ENCODE results near the gene CDYL. TPM values are rescaled to one million over a fixed set of nuclear protein-coding genes. Genes with fewer than 3 reads are reported as not detected.
"Not testable (repeated sequence)": the region's sequence is repeated elsewhere in the genome, so short reads cannot be mapped to it uniquely, and the experiment has no call there.

The CDYL gene
- total and polyA plus RNA-seq, 4 donors = 3.3 to 25.4 (median 11.0) TPM

DNA sequence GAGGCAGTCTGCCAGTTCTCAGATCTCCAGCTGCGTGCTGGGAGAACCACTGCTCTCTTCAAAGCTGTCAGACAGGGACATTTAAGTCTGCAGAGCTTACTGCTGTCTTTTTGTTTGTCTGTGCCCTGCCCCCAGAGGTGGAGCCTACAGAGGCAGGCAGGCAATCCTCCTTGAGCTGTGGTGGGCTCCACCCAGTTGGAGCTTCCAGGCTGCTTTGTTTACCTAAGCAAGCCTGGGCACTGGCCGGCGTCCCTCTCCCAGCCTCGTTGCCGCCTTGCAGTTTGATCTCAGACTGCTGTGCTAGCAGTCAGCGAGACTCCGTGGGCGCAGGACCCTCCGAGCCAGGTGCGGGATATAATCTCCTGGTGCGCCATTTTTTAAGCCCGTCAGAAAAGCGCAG lies 59.3 kb downstream of the CDYL start:
- 96% methylated on average over 12 of the region's 13 CpGs for WGBS
- H3K4me1 ChIP-seq (ENCODE audit: control insufficient read depth in 4 of 4, insufficient read depth in 4 of 4, low read length in 3 of 4); H3K4me3 ChIP-seq (ENCODE audit: low read depth in 1 of 3, low read length in 3 of 3); DNase-seq (ENCODE audit: low spot score); H3K36me3 ChIP-seq (ENCODE audit: control insufficient read depth in 4 of 4, insufficient read depth in 3 of 4, low read depth in 1 of 4, low read length in 3 of 4); H3K27ac ChIP-seq (ENCODE audit: low read depth in 1 of 2, low read length in 2 of 2); H3K9me3 ChIP-seq (ENCODE audit: control insufficient read depth in 4 of 4, low read length in 3 of 4); H3K27me3 ChIP-seq (ENCODE audit: control insufficient read depth in 4 of 4, insufficient read depth in 4 of 4, low read length in 3 of 4); H3K9ac ChIP-seq (ENCODE audit: low read depth in 1 of 2, low read length in 2 of 2): not testable (repeated sequence)

GRCh38 chr6:4840169-4840568 lies 64.0 kb downstream of the CDYL start:
- no peak overlapping the region for H3K27ac ChIP-seq (ENCODE audit: low read depth in 1 of 2, low read length in 2 of 2)
- H3K36me3 ChIP-seq (ENCODE audit: control insufficient read depth in 4 of 4, insufficient read depth in 3 of 4, low read depth in 1 of 4, low read length in 3 of 4) = no peaks in the 10 kb centered on the region
- no peaks in the 10 kb centered on the region for H3K9me3 ChIP-seq (ENCODE audit: control insufficient read depth in 4 of 4, low read length in 3 of 4)
- no peak for TF ChIP-seq EGR1 (IDR thresholded peaks at IDR 0.05; ENCODE audit: low read depth in 2 of 2)
- TF ChIP-seq NR2F2 (IDR thresholded peaks at IDR 0.05) = no peak
- TF ChIP-seq FOXA1 (IDR thresholded peaks at IDR 0.05) = no peak
- no peak for TF ChIP-seq GABPA (IDR thresholded peaks at IDR 0.05 in 1 of 2, conservative IDR thresholded peaks at IDR 0.05 in 1 of 2)
- TF ChIP-seq, protein P1, sequence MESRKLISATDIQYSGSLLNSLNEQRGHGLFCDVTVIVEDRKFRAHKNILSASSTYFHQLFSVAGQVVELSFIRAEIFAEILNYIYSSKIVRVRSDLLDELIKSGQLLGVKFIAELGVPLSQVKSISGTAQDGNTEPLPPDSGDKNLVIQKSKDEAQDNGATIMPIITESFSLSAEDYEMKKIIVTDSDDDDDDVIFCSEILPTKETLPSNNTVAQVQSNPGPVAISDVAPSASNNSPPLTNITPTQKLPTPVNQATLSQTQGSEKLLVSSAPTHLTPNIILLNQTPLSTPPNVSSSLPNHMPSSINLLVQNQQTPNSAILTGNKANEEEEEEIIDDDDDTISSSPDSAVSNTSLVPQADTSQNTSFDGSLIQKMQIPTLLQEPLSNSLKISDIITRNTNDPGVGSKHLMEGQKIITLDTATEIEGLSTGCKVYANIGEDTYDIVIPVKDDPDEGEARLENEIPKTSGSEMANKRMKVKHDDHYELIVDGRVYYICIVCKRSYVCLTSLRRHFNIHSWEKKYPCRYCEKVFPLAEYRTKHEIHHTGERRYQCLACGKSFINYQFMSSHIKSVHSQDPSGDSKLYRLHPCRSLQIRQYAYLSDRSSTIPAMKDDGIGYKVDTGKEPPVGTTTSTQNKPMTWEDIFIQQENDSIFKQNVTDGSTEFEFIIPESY (IDR thresholded peaks at IDR 0.05) = no peak
- TF ChIP-seq SP1 (IDR thresholded peaks at IDR 0.05) = no peak
- no peak for TF ChIP-seq RAD21 (IDR thresholded peaks at IDR 0.05)
- no peak for TF ChIP-seq TAF1 (conservative IDR thresholded peaks at IDR 0.05)
- TF ChIP-seq HNF4A (conservative IDR thresholded peaks at IDR 0.05) = no peak
- TF ChIP-seq, protein P2, sequence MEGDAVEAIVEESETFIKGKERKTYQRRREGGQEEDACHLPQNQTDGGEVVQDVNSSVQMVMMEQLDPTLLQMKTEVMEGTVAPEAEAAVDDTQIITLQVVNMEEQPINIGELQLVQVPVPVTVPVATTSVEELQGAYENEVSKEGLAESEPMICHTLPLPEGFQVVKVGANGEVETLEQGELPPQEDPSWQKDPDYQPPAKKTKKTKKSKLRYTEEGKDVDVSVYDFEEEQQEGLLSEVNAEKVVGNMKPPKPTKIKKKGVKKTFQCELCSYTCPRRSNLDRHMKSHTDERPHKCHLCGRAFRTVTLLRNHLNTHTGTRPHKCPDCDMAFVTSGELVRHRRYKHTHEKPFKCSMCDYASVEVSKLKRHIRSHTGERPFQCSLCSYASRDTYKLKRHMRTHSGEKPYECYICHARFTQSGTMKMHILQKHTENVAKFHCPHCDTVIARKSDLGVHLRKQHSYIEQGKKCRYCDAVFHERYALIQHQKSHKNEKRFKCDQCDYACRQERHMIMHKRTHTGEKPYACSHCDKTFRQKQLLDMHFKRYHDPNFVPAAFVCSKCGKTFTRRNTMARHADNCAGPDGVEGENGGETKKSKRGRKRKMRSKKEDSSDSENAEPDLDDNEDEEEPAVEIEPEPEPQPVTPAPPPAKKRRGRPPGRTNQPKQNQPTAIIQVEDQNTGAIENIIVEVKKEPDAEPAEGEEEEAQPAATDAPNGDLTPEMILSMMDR (IDR thresholded peaks at IDR 0.05; ENCODE audit: low read depth, low read length, missing input control) = no peak
- no peak for TF ChIP-seq YY1 (IDR thresholded peaks at IDR 0.05)
- no peak for TF ChIP-seq RXRA (IDR thresholded peaks at IDR 0.05)
- TF ChIP-seq, protein P3, sequence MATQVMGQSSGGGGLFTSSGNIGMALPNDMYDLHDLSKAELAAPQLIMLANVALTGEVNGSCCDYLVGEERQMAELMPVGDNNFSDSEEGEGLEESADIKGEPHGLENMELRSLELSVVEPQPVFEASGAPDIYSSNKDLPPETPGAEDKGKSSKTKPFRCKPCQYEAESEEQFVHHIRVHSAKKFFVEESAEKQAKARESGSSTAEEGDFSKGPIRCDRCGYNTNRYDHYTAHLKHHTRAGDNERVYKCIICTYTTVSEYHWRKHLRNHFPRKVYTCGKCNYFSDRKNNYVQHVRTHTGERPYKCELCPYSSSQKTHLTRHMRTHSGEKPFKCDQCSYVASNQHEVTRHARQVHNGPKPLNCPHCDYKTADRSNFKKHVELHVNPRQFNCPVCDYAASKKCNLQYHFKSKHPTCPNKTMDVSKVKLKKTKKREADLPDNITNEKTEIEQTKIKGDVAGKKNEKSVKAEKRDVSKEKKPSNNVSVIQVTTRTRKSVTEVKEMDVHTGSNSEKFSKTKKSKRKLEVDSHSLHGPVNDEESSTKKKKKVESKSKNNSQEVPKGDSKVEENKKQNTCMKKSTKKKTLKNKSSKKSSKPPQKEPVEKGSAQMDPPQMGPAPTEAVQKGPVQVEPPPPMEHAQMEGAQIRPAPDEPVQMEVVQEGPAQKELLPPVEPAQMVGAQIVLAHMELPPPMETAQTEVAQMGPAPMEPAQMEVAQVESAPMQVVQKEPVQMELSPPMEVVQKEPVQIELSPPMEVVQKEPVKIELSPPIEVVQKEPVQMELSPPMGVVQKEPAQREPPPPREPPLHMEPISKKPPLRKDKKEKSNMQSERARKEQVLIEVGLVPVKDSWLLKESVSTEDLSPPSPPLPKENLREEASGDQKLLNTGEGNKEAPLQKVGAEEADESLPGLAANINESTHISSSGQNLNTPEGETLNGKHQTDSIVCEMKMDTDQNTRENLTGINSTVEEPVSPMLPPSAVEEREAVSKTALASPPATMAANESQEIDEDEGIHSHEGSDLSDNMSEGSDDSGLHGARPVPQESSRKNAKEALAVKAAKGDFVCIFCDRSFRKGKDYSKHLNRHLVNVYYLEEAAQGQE (IDR thresholded peaks at IDR 0.05) = no peak
- TF ChIP-seq JUND (IDR thresholded peaks at IDR 0.05) = no peak
- no peak for TF ChIP-seq HNF4G (IDR thresholded peaks at IDR 0.05)
- TF ChIP-seq, protein P4, sequence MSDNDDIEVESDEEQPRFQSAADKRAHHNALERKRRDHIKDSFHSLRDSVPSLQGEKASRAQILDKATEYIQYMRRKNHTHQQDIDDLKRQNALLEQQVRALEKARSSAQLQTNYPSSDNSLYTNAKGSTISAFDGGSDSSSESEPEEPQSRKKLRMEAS (IDR thresholded peaks at IDR 0.05) = no peak
- DNase-seq (ENCODE audit: low spot score) = no peak
- H3K27me3 ChIP-seq (ENCODE audit: control insufficient read depth in 4 of 4, insufficient read depth in 4 of 4, low read length in 3 of 4) = no peaks in the 10 kb centered on the region
- 99% methylated on average over 3 of the region's 3 CpGs for WGBS
- no peaks in the 10 kb centered on the region for H3K4me1 ChIP-seq (ENCODE audit: control insufficient read depth in 4 of 4, insufficient read depth in 4 of 4, low read length in 3 of 4)
- no peak overlapping the region for H3K9ac ChIP-seq (ENCODE audit: low read depth in 1 of 2, low read length in 2 of 2)
- H3K4me3 ChIP-seq (ENCODE audit: low read depth in 1 of 3, low read length in 3 of 3) = no peak overlapping the region

Data from liver (tissue), 9 donors.